Esophagus squamous epithelium (tissue), 5 donors: ENCODE results near the gene TEX19. TPM values are rescaled to one million over a fixed set of nuclear protein-coding genes. Genes with fewer than 3 reads are reported as not detected.

Source experiments
- DNase-seq: peaks from one replicate; lab custom pipeline; 2025; lab: John Stamatoyannopoulos, UW
- H3K27ac ChIP-seq, 4 donors: fragments of 200-600 bp; sonication (generic); one replicate each; pipeline ENCODE4 v1.5.1; 2016 to 2019; ENCODE audit warnings: mild to moderate bottlenecking in 1 of 4
- H3K27me3 ChIP-seq, 4 donors: fragments of 200-600 bp; sonication (generic); 1 replicate in 3 of 4; 2 replicates in 1 of 4; pipeline versions ENCODE4 v1.5.1 to v1.6.0; 2017 to 2021; ENCODE audit warnings: antibody characterized with exemption in 1 of 4
- H3K36me3 ChIP-seq, 3 donors: fragments of 200-600 bp; sonication (generic); one replicate each; pipeline ENCODE4 v1.5.1; 2016 to 2019
- H3K4me1 ChIP-seq, 3 donors: fragments of 200-600 bp; sonication (generic); one replicate each; pipeline ENCODE4 v1.5.1; 2017 to 2019
- H3K4me3 ChIP-seq, 4 donors: fragments of 200-600 bp; sonication (generic); 1 replicate in 3 of 4; 2 replicates in 1 of 4; pipeline ENCODE4 v1.5.1; 2016 to 2019; ENCODE audit warnings: mild to moderate bottlenecking in 2 of 4, moderate library complexity in 1 of 4
- H3K9me3 ChIP-seq, 3 donors: fragments of 200-600 bp; sonication (generic); one replicate each; pipeline ENCODE4 v1.5.1; 2016 to 2019
- POLR2A ChIP-seq, 4 donors: fragments of 450-650 bp; IDR thresholded peaks; one replicate each; pipeline ENCODE4 v1.6.1; 2017; ENCODE audit warnings: antibody characterized with exemption in 4 of 4, mild to moderate bottlenecking in 4 of 4, moderate library complexity in 3 of 4
- WGBS, 2 donors: methylation state at CpG; one replicate each; pipeline ENCODE4 v1.1.5; 2018; 5-methylcytosine and 5-hydroxymethylcytosine counted together
- intact Hi-C: fragments of 100-400 bp; cut with DNase I; formaldehyde crosslinking; loops from one replicate; pipeline ENCODE4 v1.15.0; 2022
- total RNA-seq, 4 donors: library from RNA; depleted of rRNA; stranded (reverse); fragments of >200 nt; gene quantifications; one replicate each; pipeline ENCODE4 v1.1.0, GENCODE V29; 2016
- TF ChIP-seq, protein P1 (sequence below), 6 experiments: fragments of 450-650 bp in 4 of 6; fragments of 200-600 bp in 2 of 6; sonication (generic) in 2 of 6; IDR thresholded peaks; one replicate each; pipeline ENCODE4 v1.5.1; 2016 to 2019; ENCODE audit warnings: antibody characterized with exemption in 6 of 6, mild to moderate bottlenecking in 4 of 6, moderate library complexity in 4 of 6
- donor health status: DM: yes; HTN: yes; CAD: no.

The TEX19 gene
- total RNA-seq, 4 donors from 2014 or later: not detected

GRCh38 chr17:82334204-82334621 lies 24.8 kb upstream of the TEX19 start:
- intact Hi-C loops: no loop called here
- DNase-seq: no peak
- TF ChIP-seq, protein P1, sequence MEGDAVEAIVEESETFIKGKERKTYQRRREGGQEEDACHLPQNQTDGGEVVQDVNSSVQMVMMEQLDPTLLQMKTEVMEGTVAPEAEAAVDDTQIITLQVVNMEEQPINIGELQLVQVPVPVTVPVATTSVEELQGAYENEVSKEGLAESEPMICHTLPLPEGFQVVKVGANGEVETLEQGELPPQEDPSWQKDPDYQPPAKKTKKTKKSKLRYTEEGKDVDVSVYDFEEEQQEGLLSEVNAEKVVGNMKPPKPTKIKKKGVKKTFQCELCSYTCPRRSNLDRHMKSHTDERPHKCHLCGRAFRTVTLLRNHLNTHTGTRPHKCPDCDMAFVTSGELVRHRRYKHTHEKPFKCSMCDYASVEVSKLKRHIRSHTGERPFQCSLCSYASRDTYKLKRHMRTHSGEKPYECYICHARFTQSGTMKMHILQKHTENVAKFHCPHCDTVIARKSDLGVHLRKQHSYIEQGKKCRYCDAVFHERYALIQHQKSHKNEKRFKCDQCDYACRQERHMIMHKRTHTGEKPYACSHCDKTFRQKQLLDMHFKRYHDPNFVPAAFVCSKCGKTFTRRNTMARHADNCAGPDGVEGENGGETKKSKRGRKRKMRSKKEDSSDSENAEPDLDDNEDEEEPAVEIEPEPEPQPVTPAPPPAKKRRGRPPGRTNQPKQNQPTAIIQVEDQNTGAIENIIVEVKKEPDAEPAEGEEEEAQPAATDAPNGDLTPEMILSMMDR (IDR thresholded peaks at IDR 0.05): no peak
- no peak for TF ChIP-seq POLR2A (IDR thresholded peaks at IDR 0.05)
- H3K9me3 ChIP-seq: no peaks in the 10 kb centered on the region
- 25 to 40% methylated on average over 14 to 19 of the region's 25 CpGs for WGBS, 2 donors
- H3K4me1 ChIP-seq: peaks cover 32 to 84% (median 69%) of the 10 kb centered on the region in 3 donors
- no peaks in the 10 kb centered on the region for H3K36me3 ChIP-seq
- H3K27me3 ChIP-seq: peaks cover 0 to 61% (median 0%) of the 10 kb centered on the region in 4 donors
- H3K4me3 ChIP-seq: peak overlapping the region; percentile 37 to 71 (median 58)
- H3K27ac ChIP-seq: peak overlapping the region; percentile 69 to 81 (median 80)

GRCh38 chr17:82334622-82335394 lies 24.2 kb upstream of the TEX19 start:
- Histone ChIP-seq H3K27ac (peak overlapping the region; percentile 69 to 81 (median 80)), H3K36me3 (no peaks in the 10 kb centered on the region), H3K4me3 (peak overlapping the region; percentile 37 to 71 (median 58)), H3K4me1 (peaks cover 38 to 89% (median 74%) of the 10 kb centered on the region in 3 donors), H3K27me3 (peaks cover 0 to 60% (median 0%) of the 10 kb centered on the region in 4 donors), H3K9me3 (no peaks in the 10 kb centered on the region)
- intact Hi-C loops: no loop called here
- WGBS, 2 donors: 14 to 23% methylated on average over 6 to 13 of the region's 16 CpGs
- no peak for DNase-seq
- TF ChIP-seq POLR2A (IDR thresholded peaks at IDR 0.05): peak in 1 of 4 donors; percentile 22
- TF ChIP-seq, protein P1 (IDR thresholded peaks at IDR 0.05): no peak

DNA sequence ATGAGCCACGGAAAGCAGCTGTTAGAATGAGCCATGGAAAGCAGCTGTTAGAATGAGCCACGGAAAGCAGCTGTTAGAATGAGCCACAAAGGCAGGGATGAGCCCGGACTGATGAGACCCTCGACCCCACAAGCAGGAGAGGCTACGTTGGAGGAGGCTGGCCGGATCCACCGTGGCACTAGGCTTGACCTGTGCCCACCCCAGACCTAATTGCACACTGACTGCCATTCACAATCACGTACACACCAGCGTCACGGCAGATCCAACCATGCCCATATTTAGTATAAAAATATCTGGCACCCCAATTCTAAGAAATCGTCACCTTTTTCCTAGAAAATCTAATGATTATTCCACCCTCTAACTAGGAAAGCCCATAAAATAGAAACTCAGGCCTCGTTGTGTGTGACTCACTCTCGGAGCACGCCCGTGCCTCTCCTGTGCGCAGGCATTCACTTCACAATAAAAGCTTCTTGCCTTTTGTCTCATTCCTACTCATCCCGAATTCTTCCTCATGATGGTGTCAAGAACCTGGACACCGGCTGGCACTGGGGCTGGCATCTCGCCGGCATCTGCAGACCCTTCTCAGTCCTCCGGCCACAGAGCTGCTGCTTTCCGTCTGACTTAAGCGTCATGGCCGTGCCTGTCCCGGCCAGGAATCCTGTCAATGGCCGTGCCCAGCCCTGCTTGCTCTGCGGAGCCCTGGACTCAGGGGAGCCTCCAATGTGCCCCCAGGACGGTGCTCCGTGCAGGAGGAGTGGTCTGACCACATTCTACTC lies 20.0 kb upstream of the TEX19 start:
- peak overlapping the region; percentile 59 to 81 (median 72) for H3K27ac ChIP-seq
- peaks cover 23 to 48% (median 39%) of the 10 kb centered on the region in 3 donors for H3K4me1 ChIP-seq
- peaks cover 0 to 37% (median 0%) of the 10 kb centered on the region in 4 donors for H3K27me3 ChIP-seq
- H3K36me3 ChIP-seq: no peaks in the 10 kb centered on the region
- no peaks in the 10 kb centered on the region for H3K9me3 ChIP-seq
- 15% methylated on average over 17 to 20 of the region's 29 CpGs for WGBS, 2 donors
- no peak for DNase-seq
- TF ChIP-seq POLR2A (IDR thresholded peaks at IDR 0.05): no peak
- TF ChIP-seq, protein P1 (IDR thresholded peaks at IDR 0.05): no peak
- peak overlapping the region; percentile 4 to 59 (median 34) for H3K4me3 ChIP-seq
- intact Hi-C loops: no loop called here

- 59 to 80% methylated on average over 1 to 6 of the region's 10 CpGs for WGBS, 2 donors
- Histone ChIP-seq H3K4me1 (peaks cover 15 to 39% (median 31%) of the 10 kb centered on the region in 3 donors), H3K27ac (peak overlapping the region; percentile 59 to 81 (median 72)), H3K27me3 (peaks cover 0 to 29% (median 0%) of the 10 kb centered on the region in 4 donors), H3K4me3 (peak overlapping the region; percentile 4 to 59 (median 34)), H3K36me3 (no peaks in the 10 kb centered on the region), H3K9me3 (no peaks in the 10 kb centered on the region)
- intact Hi-C loops: no loop called here
- no peak for DNase-seq
- TF ChIP-seq, protein P1 (IDR thresholded peaks at IDR 0.05): no peak
- TF ChIP-seq POLR2A (IDR thresholded peaks at IDR 0.05): no peak
Observed at GRCh38 chr17:82339634-82340580, 19.1 kb upstream of the TEX19 start.
